Astrocyte (in vitro differentiated cells and primary cell): ENCODE measurements around the gene PALMD.

Source experiments
- EZH2 ChIP-seq: IDR thresholded peaks from 2 replicates; pipeline ENCODE4 v1.6.1; 2012; ENCODE audit warnings: mild to moderate bottlenecking, low read length, inconsistent platforms; ENCODE audit not compliant: insufficient read depth
- TF ChIP-seq, protein P1 (sequence below): IDR thresholded peaks from 2 replicates; pipeline ENCODE4 v1.5.1; 2011; ENCODE audit warnings: low read depth, mild to moderate bottlenecking, inconsistent platforms, low read length, moderate library complexity; ENCODE audit not compliant: insufficient read depth

GRCh38 chr1:99702221-99702620 lies 56.3 kb downstream of the PALMD start:
- TF ChIP-seq, protein P1, sequence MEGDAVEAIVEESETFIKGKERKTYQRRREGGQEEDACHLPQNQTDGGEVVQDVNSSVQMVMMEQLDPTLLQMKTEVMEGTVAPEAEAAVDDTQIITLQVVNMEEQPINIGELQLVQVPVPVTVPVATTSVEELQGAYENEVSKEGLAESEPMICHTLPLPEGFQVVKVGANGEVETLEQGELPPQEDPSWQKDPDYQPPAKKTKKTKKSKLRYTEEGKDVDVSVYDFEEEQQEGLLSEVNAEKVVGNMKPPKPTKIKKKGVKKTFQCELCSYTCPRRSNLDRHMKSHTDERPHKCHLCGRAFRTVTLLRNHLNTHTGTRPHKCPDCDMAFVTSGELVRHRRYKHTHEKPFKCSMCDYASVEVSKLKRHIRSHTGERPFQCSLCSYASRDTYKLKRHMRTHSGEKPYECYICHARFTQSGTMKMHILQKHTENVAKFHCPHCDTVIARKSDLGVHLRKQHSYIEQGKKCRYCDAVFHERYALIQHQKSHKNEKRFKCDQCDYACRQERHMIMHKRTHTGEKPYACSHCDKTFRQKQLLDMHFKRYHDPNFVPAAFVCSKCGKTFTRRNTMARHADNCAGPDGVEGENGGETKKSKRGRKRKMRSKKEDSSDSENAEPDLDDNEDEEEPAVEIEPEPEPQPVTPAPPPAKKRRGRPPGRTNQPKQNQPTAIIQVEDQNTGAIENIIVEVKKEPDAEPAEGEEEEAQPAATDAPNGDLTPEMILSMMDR: no peak
- no peak for TF ChIP-seq EZH2
